KMS-11 (cell line): Measurements from ENCODE around the gene LTBR.

Source experiments
- H2AFZ ChIP-seq: fragments of 200-600 bp; sonication (generic); 2 replicates; pipeline ENCODE4 v1.6.1; 2016; ENCODE audit warnings: antibody characterized with exemption, mixed run types, low read depth
- H3K27ac ChIP-seq: fragments of 200-600 bp; sonication (generic); 2 replicates; pipeline ENCODE4 v1.6.1; 2016; ENCODE audit warnings: mild to moderate bottlenecking, mixed run types
- H3K27me3 ChIP-seq: fragments of 200-600 bp; sonication (generic); 2 replicates; pipeline ENCODE4 v1.6.1; 2017; ENCODE audit warnings: mild to moderate bottlenecking, low read depth, mixed run types, moderate library complexity; ENCODE audit not compliant: insufficient read depth
- H3K36me3 ChIP-seq: fragments of 200-600 bp; sonication (generic); 2 replicates; pipeline ENCODE4 v1.6.1; 2017; ENCODE audit warnings: mild to moderate bottlenecking, mixed run types; ENCODE audit not compliant: insufficient read depth
- H3K4me1 ChIP-seq: fragments of 200-600 bp; sonication (generic); 2 replicates; pipeline ENCODE4 v1.6.1; 2016; ENCODE audit warnings: mild to moderate bottlenecking, low read depth, mixed run types; ENCODE audit not compliant: poor library complexity, severe bottlenecking
- H3K4me2 ChIP-seq: fragments of 200-600 bp; sonication (generic); 2 replicates; pipeline ENCODE4 v1.7.0; 2016; ENCODE audit warnings: mild to moderate bottlenecking, mixed run types
- H3K4me3 ChIP-seq: fragments of 200-600 bp; sonication (generic); IDR thresholded peaks from 2 replicates; pipeline ENCODE4 v1.6.1; 2017; ENCODE audit warnings: low read depth, low read length, mixed read lengths; ENCODE audit not compliant: insufficient read depth
- H3K79me2 ChIP-seq: fragments of 200-600 bp; sonication (generic); 2 replicates; pipeline ENCODE4 v1.6.1; 2016; ENCODE audit warnings: low read depth, mixed run types; ENCODE audit not compliant: insufficient read depth
- H3K9ac ChIP-seq: fragments of 200-600 bp; sonication (generic); 2 replicates; pipeline ENCODE4 v1.6.1; 2016; ENCODE audit warnings: mild to moderate bottlenecking, mixed run types
- H4K20me1 ChIP-seq: fragments of 200-600 bp; sonication (generic); 2 replicates; pipeline ENCODE4 v1.6.1; 2016; ENCODE audit warnings: mild to moderate bottlenecking, mixed run types; ENCODE audit not compliant: insufficient read depth
- CTCF ChIP-seq: fragments of 200-600 bp; sonication (generic); conservative IDR thresholded peaks from 2 replicates; pipeline ENCODE4 v1.6.1; 2017; ENCODE audit warnings: low read depth, mild to moderate bottlenecking, antibody characterized with exemption, low read length, moderate library complexity, mixed read lengths

LTBR gene

DNA sequence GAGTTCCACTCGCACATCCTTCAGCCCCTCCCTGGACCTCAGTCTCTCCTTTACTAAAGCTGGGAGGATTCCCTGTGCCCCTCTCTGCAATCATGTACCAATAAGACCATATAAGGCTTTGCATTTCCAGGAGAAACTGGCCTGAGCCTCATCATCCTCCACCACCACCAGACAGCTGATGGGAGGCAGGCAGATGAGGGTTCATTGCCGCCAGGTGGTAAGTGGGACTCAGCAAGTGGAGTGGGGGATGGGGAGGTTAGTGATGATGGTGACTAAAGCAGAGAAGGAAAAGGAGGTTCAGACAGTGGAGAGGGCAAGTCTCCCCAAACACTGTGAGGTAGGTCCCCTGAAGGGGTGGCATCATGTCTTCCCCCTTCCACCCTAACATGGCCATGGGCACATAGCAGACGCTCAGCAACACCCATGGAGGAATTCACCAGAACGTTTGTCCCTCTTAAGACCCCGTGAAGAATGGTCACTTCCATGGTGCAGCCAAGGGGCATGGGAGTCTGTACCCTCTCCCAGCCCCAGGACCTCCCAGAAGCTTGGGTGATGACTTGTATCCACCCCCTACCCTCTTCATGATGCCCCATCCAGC is 37.6 kb upstream of the LTBR start:
- Histone ChIP-seq H3K36me3 (no peaks in the 10 kb centered on the region), H3K4me1 (peaks cover 15% of the 10 kb centered on the region), H3K4me2 (no peak overlapping the region), H3K9ac (no peak overlapping the region), H3K27me3 (no peaks in the 10 kb centered on the region), H3K4me3 (no peak overlapping the region), H4K20me1 (no peaks in the 10 kb centered on the region), H3K27ac (no peak overlapping the region), H3K79me2 (no peaks in the 10 kb centered on the region; the same call in 1 of the 2 replicates), H2AFZ (no peak overlapping the region)
- TF ChIP-seq CTCF: no peak

DNA sequence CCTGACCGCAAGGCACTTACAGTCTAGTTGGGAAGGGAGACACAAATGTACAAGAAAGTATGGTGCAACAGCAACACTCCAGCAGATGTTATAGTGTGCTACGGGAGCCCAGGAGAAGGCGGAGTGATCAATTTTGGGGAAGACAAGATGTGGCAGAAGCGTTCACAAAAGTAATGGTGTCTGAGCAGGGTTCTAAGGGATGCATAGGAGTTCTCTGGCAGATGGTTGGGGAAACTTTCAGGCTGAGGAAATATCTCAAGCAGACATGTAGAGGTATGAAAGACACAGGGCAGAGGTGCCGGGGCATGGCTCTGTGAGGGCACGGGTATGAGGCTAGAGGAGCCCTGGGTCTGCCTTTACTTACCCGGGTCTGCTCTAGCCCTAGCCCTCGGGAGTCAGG is 37.0 kb upstream of the LTBR start:
- H3K27me3 ChIP-seq: no peaks in the 10 kb centered on the region
- H3K9ac ChIP-seq: no peak overlapping the region
- H3K4me2 ChIP-seq: no peak overlapping the region
- H3K36me3 ChIP-seq: no peaks in the 10 kb centered on the region
- no peaks in the 10 kb centered on the region for H4K20me1 ChIP-seq
- TF ChIP-seq CTCF: no peak
- H3K79me2 ChIP-seq: no peaks in the 10 kb centered on the region
- no peak overlapping the region for H3K27ac ChIP-seq
- no peak overlapping the region for H2AFZ ChIP-seq
- no peak overlapping the region for H3K4me3 ChIP-seq
- peaks cover 16% of the 10 kb centered on the region for H3K4me1 ChIP-seq

DNA sequence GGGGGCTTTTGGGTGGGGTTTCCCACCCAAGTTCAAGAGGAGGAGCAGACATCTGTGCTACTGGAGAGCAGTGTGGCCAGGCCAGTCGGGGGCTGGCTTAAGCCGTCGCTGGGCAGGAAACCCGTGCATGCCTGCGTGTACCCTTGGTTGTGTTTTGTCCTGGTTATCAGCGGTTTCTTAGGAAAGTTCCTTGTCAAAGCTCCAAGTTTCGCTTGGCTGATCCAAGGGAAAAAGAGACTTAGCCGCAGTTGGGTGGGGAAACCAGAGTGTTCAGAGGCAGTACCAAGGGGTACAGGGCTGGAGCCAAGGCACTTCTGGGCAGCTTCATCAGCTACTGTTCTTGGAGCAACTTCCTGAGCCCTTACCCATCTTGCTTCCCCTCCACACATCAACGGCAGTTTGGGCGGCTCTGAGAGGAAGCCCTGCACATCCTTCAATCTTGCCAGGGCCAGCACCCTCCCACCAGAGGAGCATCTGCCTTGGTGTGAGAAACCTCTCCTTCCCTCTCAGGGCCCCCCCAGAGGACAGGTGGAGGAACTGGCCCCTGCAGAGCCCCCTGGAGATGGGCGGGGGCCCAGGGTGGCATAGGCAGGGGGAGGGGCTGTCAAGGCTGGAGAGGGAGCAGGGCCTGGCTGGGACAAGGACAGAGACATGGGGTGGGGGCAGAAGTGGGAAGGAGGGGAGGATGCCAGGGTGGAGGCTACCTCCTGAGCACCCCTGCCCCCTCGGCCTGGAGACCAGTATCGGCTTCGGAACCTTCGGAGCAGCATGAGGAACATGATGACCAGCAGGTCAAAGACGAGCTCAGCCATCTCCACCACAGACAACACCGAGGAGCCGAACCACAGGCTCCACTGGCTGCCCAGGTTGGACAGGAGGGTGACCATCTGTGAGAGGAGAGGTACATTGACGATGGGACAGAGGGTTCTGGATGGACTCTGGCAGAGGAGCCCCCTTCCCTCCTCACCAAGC is 36.3 kb upstream of the LTBR start:
- peaks cover 12% of the 10 kb centered on the region for H3K4me1 ChIP-seq
- no peaks in the 10 kb centered on the region for H3K79me2 ChIP-seq
- no peak overlapping the region for H3K27ac ChIP-seq
- no peaks in the 10 kb centered on the region for H3K36me3 ChIP-seq
- H3K27me3 ChIP-seq: no peaks in the 10 kb centered on the region
- H4K20me1 ChIP-seq: no peaks in the 10 kb centered on the region
- TF ChIP-seq CTCF: no peak
- H3K9ac ChIP-seq: no peak overlapping the region
- H3K4me2 ChIP-seq: no peak overlapping the region
- no peak overlapping the region for H2AFZ ChIP-seq
- no peak overlapping the region for H3K4me3 ChIP-seq

DNA sequence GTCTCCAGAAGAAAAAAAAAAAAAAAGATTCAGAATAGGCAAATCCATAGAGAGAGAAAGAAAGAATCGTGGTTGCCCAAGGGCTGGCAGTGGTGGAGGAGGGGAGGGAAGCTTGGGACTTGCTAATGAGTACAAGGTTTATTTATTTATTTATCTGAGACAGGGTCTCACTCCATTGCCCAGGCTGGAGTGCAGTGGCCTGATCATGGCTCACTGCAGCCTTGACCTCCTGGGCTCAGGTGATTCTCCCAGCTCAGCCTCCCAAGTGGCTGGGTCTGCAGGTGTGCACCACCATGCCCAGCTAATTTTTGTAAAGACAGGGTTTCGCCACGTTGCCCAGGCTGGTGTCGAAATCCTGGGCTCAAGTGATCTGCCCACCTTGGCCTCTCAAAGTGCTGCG is 32.3 kb upstream of the LTBR start:
- Histone ChIP-seq H3K27ac (no peak overlapping the region), H3K9ac (no peak overlapping the region), H3K79me2 (no peaks in the 10 kb centered on the region), H3K27me3 (no peaks in the 10 kb centered on the region), H3K36me3 (no peaks in the 10 kb centered on the region), H3K4me2 (no peak overlapping the region), H3K4me3 (no peak overlapping the region), H2AFZ (no peak overlapping the region), H3K4me1 (peaks cover 4% of the 10 kb centered on the region), H4K20me1 (no peaks in the 10 kb centered on the region)
- TF ChIP-seq CTCF: no peak
